ENCODE measurements around the gene PTMS. TPM values are rescaled to one million over a fixed set of nuclear protein-coding genes. Genes with fewer than 3 reads are reported as not detected.

The PTMS gene
- total RNA-seq, 1 donor from 2014 or later: 480 TPM

DNA sequence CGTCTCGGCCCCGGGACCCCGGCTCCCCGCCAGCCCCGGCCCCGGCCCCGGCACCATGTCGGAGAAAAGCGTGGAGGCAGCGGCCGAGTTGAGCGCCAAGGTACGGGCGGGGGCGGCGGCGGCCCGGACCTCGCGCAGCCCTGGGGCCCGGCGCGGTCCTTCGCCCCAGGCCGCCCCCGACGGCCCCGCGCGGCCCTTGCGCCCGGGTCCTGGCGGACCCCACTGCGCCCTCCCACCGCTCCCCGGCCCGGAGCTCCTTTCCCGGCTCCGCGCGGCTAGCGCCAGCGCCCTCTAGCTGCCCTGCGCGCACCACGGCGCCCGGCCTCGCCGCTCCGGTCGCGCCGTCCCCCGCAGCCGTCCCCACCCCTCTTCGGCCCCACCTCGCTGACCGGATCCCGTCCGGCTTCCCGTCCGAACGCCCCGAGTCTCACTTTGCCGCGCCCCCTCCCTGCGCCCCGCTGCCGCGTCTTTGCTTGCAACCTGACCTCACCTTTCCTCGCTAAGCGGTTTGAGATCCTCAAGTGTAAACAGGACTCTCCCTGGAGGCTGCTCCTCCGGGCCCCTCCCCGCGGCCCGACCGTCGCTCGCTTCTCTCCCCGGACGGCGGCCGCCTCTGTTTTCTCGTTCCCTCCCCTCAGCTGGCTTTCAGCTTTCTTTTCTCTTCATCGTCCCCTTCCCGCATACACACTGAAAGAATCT lies 637 bp downstream of the PTMS start:
- peaks cover 20% of the 10 kb centered on the region for H3K36me3 Mint-ChIP-seq (ENCODE audit: insufficient read depth)
- peaks cover 3% of the 10 kb centered on the region for H3K9me3 Mint-ChIP-seq (ENCODE audit: low read depth)
- peaks cover 10% of the 10 kb centered on the region for H3K27me3 Mint-ChIP-seq
- TF ChIP-seq, protein P1, sequence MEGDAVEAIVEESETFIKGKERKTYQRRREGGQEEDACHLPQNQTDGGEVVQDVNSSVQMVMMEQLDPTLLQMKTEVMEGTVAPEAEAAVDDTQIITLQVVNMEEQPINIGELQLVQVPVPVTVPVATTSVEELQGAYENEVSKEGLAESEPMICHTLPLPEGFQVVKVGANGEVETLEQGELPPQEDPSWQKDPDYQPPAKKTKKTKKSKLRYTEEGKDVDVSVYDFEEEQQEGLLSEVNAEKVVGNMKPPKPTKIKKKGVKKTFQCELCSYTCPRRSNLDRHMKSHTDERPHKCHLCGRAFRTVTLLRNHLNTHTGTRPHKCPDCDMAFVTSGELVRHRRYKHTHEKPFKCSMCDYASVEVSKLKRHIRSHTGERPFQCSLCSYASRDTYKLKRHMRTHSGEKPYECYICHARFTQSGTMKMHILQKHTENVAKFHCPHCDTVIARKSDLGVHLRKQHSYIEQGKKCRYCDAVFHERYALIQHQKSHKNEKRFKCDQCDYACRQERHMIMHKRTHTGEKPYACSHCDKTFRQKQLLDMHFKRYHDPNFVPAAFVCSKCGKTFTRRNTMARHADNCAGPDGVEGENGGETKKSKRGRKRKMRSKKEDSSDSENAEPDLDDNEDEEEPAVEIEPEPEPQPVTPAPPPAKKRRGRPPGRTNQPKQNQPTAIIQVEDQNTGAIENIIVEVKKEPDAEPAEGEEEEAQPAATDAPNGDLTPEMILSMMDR (IDR thresholded peaks at IDR 0.05; ENCODE audit: unreplicated experiment): peak; percentile 89
- H3K4me1 Mint-ChIP-seq (ENCODE audit: low read depth): peaks cover 44% of the 10 kb centered on the region
- H3K27ac Mint-ChIP-seq: peak overlapping the region; percentile 92
- peak overlapping the region; percentile 82 for H3K4me3 Mint-ChIP-seq (ENCODE audit: low read depth)
- DNase-seq (ENCODE audit: low spot score, unreplicated experiment): peak; percentile 91

DNA sequence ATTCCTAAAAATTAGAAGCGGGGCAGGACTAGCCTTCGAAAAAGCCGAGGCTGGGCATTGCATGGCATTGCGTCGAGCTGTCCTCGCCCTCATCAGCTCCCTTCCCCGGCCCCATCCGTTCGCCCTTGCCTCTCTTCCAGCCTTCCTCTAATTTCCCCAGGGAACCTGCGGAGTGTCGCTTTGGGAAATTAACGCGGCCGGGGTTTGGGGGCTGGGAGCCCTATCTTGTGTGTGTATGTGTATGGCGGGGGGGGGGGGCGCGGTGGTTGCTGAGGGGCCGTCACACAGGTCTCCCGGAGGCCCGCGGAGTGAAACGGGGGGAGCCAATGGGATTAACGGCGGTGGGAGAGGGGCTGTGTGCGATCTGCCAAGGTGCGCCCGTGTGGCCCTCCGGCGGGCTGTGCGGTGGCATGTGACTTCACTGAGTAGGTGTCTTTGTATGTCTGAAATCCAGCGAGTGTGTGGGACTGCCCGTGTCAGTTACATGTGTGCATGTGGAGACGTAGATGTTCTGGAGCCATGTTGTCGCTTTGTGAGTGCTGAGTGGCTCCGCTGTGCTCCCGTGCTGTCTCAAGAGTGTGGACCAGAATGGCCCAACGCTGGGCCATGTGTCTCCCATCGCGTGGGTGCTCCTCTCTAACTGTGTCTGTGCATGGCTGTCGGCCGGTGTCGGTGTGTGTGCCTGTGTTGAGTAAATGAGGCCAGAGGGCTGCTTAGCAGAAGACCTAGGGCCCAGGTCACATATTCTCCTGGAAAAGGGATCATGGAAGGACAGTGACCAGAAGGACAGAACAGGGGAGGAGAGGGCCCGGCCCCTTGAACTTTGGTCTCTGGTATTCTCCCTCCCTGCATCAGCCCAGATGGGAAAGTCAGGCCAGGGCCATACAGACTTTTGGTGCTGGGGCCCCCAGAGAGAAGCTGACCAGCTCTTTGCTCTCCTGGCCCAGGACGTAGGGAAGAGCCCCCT lies 1.5 kb downstream of the PTMS start:
- TF ChIP-seq, protein P1 (IDR thresholded peaks at IDR 0.05; ENCODE audit: unreplicated experiment): no peak
- no peak for DNase-seq (ENCODE audit: low spot score, unreplicated experiment)
- Mint-ChIP-seq H3K4me1 (ENCODE audit: low read depth) (peaks cover 46% of the 10 kb centered on the region), H3K9me3 (ENCODE audit: low read depth) (no peaks in the 10 kb centered on the region), H3K36me3 (ENCODE audit: insufficient read depth) (peaks cover 22% of the 10 kb centered on the region), H3K4me3 (ENCODE audit: low read depth) (peak overlapping the region; percentile 82), H3K27me3 (peaks cover 16% of the 10 kb centered on the region), H3K27ac (peak overlapping the region; percentile 92)

DNA sequence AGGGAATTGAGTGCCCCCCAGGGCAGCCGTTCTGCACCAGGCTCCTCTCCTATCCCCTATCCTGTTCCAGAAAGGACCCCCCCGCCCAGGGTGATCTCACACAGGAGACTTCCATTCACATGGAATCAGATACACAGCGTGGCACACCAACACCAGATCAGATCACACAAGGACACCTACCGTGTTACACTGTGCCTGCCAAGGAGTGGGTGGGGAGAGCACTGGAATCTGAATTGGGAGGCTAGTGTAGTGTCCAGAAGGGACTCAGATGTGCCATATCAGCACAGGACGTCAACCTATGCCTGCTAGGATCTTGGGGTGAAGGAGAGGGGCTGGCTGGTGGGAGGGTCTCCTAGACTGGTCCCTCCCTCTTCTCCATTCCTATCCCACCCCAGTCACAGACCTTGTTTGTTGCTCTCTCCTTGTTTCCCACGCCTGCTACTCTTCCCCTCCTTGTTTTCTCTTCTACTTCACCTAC lies 2.3 kb downstream of the PTMS start:
- H3K27me3 Mint-ChIP-seq: peaks cover 24% of the 10 kb centered on the region
- TF ChIP-seq, protein P1 (IDR thresholded peaks at IDR 0.05; ENCODE audit: unreplicated experiment): no peak
- peak overlapping the region; percentile 92 for H3K27ac Mint-ChIP-seq
- DNase-seq (ENCODE audit: low spot score, unreplicated experiment): no peak
- peaks cover 24% of the 10 kb centered on the region for H3K36me3 Mint-ChIP-seq (ENCODE audit: insufficient read depth)
- H3K9me3 Mint-ChIP-seq (ENCODE audit: low read depth): no peaks in the 10 kb centered on the region
- peaks cover 47% of the 10 kb centered on the region for H3K4me1 Mint-ChIP-seq (ENCODE audit: low read depth)
- peak overlapping the region; percentile 82 for H3K4me3 Mint-ChIP-seq (ENCODE audit: low read depth)

DNA sequence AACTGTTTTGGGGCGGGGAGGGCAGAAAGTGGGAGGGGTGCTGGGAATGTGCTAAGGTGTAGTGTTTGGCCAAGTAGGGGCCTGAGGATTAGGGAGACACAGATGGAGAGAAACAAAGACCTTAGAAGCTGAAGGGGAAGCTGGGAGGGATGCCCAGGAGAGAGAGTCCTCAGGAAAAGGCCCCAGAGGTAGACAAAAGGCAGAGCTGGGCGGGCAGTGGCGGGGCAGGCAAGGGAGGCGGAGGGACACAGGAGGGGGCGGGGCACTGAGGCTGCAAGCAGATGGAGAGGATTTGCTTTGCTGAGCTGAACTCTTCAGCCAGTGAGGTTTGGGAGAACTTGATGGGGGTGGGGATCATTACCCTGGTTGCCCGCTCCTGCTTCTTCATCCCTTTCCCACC lies 2.8 kb downstream of the PTMS start:
- TF ChIP-seq, protein P1 (IDR thresholded peaks at IDR 0.05; ENCODE audit: unreplicated experiment): no peak
- peak; percentile 47 for DNase-seq (ENCODE audit: low spot score, unreplicated experiment)
- Mint-ChIP-seq H3K9me3 (ENCODE audit: low read depth) (no peaks in the 10 kb centered on the region), H3K27ac (peak overlapping the region; percentile 92), H3K36me3 (ENCODE audit: insufficient read depth) (peaks cover 24% of the 10 kb centered on the region), H3K4me3 (ENCODE audit: low read depth) (peak overlapping the region; percentile 82), H3K27me3 (peaks cover 25% of the 10 kb centered on the region), H3K4me1 (ENCODE audit: low read depth) (peaks cover 42% of the 10 kb centered on the region)

DNA sequence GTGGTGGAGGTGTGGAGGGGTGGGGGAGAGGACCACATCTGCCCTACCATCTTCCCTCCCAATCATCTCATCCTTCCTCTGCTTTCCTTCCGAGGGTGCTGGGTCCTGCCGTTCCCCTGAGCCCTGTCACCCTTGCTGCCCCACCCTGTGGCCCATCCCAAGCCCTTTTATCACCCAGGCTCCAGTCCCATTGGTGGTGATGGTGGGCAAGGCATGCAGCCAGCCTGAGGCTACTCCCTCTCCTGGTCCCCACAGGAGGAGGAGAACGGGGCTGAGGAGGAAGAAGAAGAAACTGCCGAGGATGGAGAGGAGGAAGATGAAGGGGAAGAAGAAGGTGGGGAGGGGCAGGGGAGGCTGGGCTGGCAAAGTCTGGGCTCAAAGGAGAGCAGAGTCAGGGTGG lies 3.5 kb downstream of the PTMS start:
- Mint-ChIP-seq H3K27ac (no peak overlapping the region), H3K4me1 (ENCODE audit: low read depth) (peaks cover 38% of the 10 kb centered on the region), H3K36me3 (ENCODE audit: insufficient read depth) (peaks cover 24% of the 10 kb centered on the region), H3K27me3 (peaks cover 32% of the 10 kb centered on the region), H3K9me3 (ENCODE audit: low read depth) (no peaks in the 10 kb centered on the region), H3K4me3 (ENCODE audit: low read depth) (no peak overlapping the region)
- DNase-seq (ENCODE audit: low spot score, unreplicated experiment): no peak
- TF ChIP-seq, protein P1 (IDR thresholded peaks at IDR 0.05; ENCODE audit: unreplicated experiment): no peak
